ENCODE data around the gene UGT1A4. TPM values are rescaled to one million over a fixed set of nuclear protein-coding genes. Genes with fewer than 3 reads are reported as not detected.

The UGT1A4 gene
- total and polyA plus RNA-seq, 5 donors from 2014 or later, result not detected

- H3K4me3 ChIP-seq (ENCODE audit: low read depth, low read length), result no peak overlapping the region
- ATAC-seq (ENCODE audit: low read depth in 2 of 2) (no peak), DNase-seq (no peak)
- H3K36me3 ChIP-seq (ENCODE audit: control insufficient read depth, insufficient read depth, low read length), result no peaks in the 10 kb centered on the region
- no peak overlapping the region for H3K4me3 Mint-ChIP-seq
- H3K4me1 ChIP-seq (ENCODE audit: control insufficient read depth, insufficient read depth, low read length, poor library complexity, severe bottlenecking), result no peaks in the 10 kb centered on the region
- H3K9me3 ChIP-seq (ENCODE audit: control insufficient read depth in 2 of 2, low read length in 2 of 2), result no peaks in the 10 kb centered on the region
- H3K27ac ChIP-seq (ENCODE audit: insufficient read depth, low read length, poor library complexity, severe bottlenecking), result no peak overlapping the region
- H3K27me3 ChIP-seq (ENCODE audit: control insufficient read depth, insufficient read depth, low read length), result peaks cover 3% of the 10 kb centered on the region
- no peak overlapping the region for H3K27ac Mint-ChIP-seq
- no peaks in the 10 kb centered on the region for H3K36me3 Mint-ChIP-seq
- peaks cover 0 to 2% (median 0%) of the 10 kb centered on the region in 7 donors for H3K9me3 Mint-ChIP-seq
- H3K4me1 Mint-ChIP-seq, result no peaks in the 10 kb centered on the region
- peaks cover 9% of the 10 kb centered on the region for H3K27me3 Mint-ChIP-seq
Observed at GRCh38 chr2:233758141-233758540, 39.6 kb downstream of the UGT1A4 start.

- Histone ChIP-seq H3K4me1 (ENCODE audit: control insufficient read depth, insufficient read depth, low read length, poor library complexity, severe bottlenecking) (no peaks in the 10 kb centered on the region), H3K4me3 (ENCODE audit: low read depth, low read length) (no peak overlapping the region), H3K9me3 (ENCODE audit: control insufficient read depth in 2 of 2, low read length in 2 of 2) (no peaks in the 10 kb centered on the region), H3K27ac (ENCODE audit: insufficient read depth, low read length, poor library complexity, severe bottlenecking) (no peak overlapping the region), H3K36me3 (ENCODE audit: control insufficient read depth, insufficient read depth, low read length) (no peaks in the 10 kb centered on the region), H3K27me3 (ENCODE audit: control insufficient read depth, insufficient read depth, low read length) (peaks cover 4% of the 10 kb centered on the region)
- no peak overlapping the region for H3K4me3 Mint-ChIP-seq
- H3K9me3 Mint-ChIP-seq, result peaks cover 0 to 2% (median 0%) of the 10 kb centered on the region in 7 donors
- no peak overlapping the region for H3K27ac Mint-ChIP-seq
- DNase-seq (no peak), ATAC-seq (ENCODE audit: low read depth in 2 of 2) (no peak)
- H3K27me3 Mint-ChIP-seq, result peaks cover 16% of the 10 kb centered on the region
- no peaks in the 10 kb centered on the region for H3K4me1 Mint-ChIP-seq
- H3K36me3 Mint-ChIP-seq, result no peaks in the 10 kb centered on the region
Observed at GRCh38 chr2:233758849-233759248, 40.3 kb downstream of the UGT1A4 start.

GRCh38 chr2:233760043-233760442 is 41.5 kb downstream of the UGT1A4 start, which contains the start of gene UGT1A1:
UGT1A1 (plus strand) TSS chr2:233760270; CDS start chr2:233760288, 18 bp downstream.
- DNase-seq, result no peak
- peaks cover 0 to 2% (median 0%) of the 10 kb centered on the region in 7 donors for H3K9me3 Mint-ChIP-seq
- Histone ChIP-seq H3K27me3 (ENCODE audit: control insufficient read depth, insufficient read depth, low read length) (peaks cover 11% of the 10 kb centered on the region), H3K4me3 (ENCODE audit: low read depth, low read length) (no peak within 1 kb of the TSS), H3K36me3 (ENCODE audit: control insufficient read depth, insufficient read depth, low read length) (no peaks in the 10 kb centered on the region), H3K9me3 (ENCODE audit: control insufficient read depth in 2 of 2, low read length in 2 of 2) (no peaks in the 10 kb centered on the region), H3K27ac (ENCODE audit: insufficient read depth, low read length, poor library complexity, severe bottlenecking) (no peak within 1 kb of the TSS), H3K4me1 (ENCODE audit: control insufficient read depth, insufficient read depth, low read length, poor library complexity, severe bottlenecking) (no peaks in the 10 kb centered on the region)
- no peaks in the 10 kb centered on the region for H3K36me3 Mint-ChIP-seq
- no peak within 1 kb of the TSS for H3K27ac Mint-ChIP-seq
- ATAC-seq (ENCODE audit: low read depth in 2 of 2), result no peak
- H3K4me3 Mint-ChIP-seq, result no peak within 1 kb of the TSS
- H3K4me1 Mint-ChIP-seq, result no peaks in the 10 kb centered on the region
- H3K27me3 Mint-ChIP-seq, result peaks cover 20% of the 10 kb centered on the region

- Mint-ChIP-seq H3K4me1 (no peaks in the 10 kb centered on the region), H3K9me3 (peaks cover 0 to 2% (median 2%) of the 10 kb centered on the region in 7 donors), H3K36me3 (no peaks in the 10 kb centered on the region), H3K4me3 (no peak overlapping the region), H3K27ac (no peak overlapping the region), H3K27me3 (peaks cover 25% of the 10 kb centered on the region)
- ATAC-seq (ENCODE audit: low read depth in 2 of 2), result no peak
- no peaks in the 10 kb centered on the region for H3K9me3 ChIP-seq (ENCODE audit: control insufficient read depth in 2 of 2, low read length in 2 of 2)
- no peak for DNase-seq
- no peak overlapping the region for H3K27ac ChIP-seq (ENCODE audit: insufficient read depth, low read length, poor library complexity, severe bottlenecking)
- no peaks in the 10 kb centered on the region for H3K36me3 ChIP-seq (ENCODE audit: control insufficient read depth, insufficient read depth, low read length)
- H3K4me3 ChIP-seq (ENCODE audit: low read depth, low read length), result no peak overlapping the region
- peaks cover 11% of the 10 kb centered on the region for H3K27me3 ChIP-seq (ENCODE audit: control insufficient read depth, insufficient read depth, low read length)
- no peaks in the 10 kb centered on the region for H3K4me1 ChIP-seq (ENCODE audit: control insufficient read depth, insufficient read depth, low read length, poor library complexity, severe bottlenecking)
Observed at GRCh38 chr2:233761040-233761769, 42.7 kb downstream of the UGT1A4 start.

- Histone ChIP-seq H3K9me3 (ENCODE audit: control insufficient read depth in 2 of 2, low read length in 2 of 2) (no peaks in the 10 kb centered on the region), H3K4me1 (ENCODE audit: control insufficient read depth, insufficient read depth, low read length, poor library complexity, severe bottlenecking) (no peaks in the 10 kb centered on the region), H3K36me3 (ENCODE audit: control insufficient read depth, insufficient read depth, low read length) (no peaks in the 10 kb centered on the region), H3K4me3 (ENCODE audit: low read depth, low read length) (no peak overlapping the region), H3K27me3 (ENCODE audit: control insufficient read depth, insufficient read depth, low read length) (peaks cover 11% of the 10 kb centered on the region), H3K27ac (ENCODE audit: insufficient read depth, low read length, poor library complexity, severe bottlenecking) (no peak overlapping the region)
- H3K4me1 Mint-ChIP-seq, result no peaks in the 10 kb centered on the region
- peaks cover 0 to 2% (median 2%) of the 10 kb centered on the region in 7 donors for H3K9me3 Mint-ChIP-seq
- H3K36me3 Mint-ChIP-seq, result no peaks in the 10 kb centered on the region
- no peak overlapping the region for H3K27ac Mint-ChIP-seq
- DNase-seq, result no peak
- peaks cover 26% of the 10 kb centered on the region for H3K27me3 Mint-ChIP-seq
- ATAC-seq (ENCODE audit: low read depth in 2 of 2), result no peak
- no peak overlapping the region for H3K4me3 Mint-ChIP-seq
Observed at GRCh38 chr2:233764264-233764663, 45.7 kb downstream of the UGT1A4 start.

- no peaks in the 10 kb centered on the region for H3K9me3 ChIP-seq (ENCODE audit: control insufficient read depth in 2 of 2, low read length in 2 of 2)
- H3K36me3 Mint-ChIP-seq, result no peaks in the 10 kb centered on the region
- peaks cover 0 to 2% (median 2%) of the 10 kb centered on the region in 7 donors for H3K9me3 Mint-ChIP-seq
- no peak overlapping the region for H3K4me3 Mint-ChIP-seq
- no peak for ATAC-seq (ENCODE audit: low read depth in 2 of 2)
- DNase-seq, result no peak
- peaks cover 26% of the 10 kb centered on the region for H3K27me3 Mint-ChIP-seq
- no peaks in the 10 kb centered on the region for H3K4me1 Mint-ChIP-seq
- no peak overlapping the region for H3K4me3 ChIP-seq (ENCODE audit: low read depth, low read length)
- H3K36me3 ChIP-seq (ENCODE audit: control insufficient read depth, insufficient read depth, low read length), result no peaks in the 10 kb centered on the region
- H3K27ac ChIP-seq (ENCODE audit: insufficient read depth, low read length, poor library complexity, severe bottlenecking), result no peak overlapping the region
- H3K27ac Mint-ChIP-seq, result no peak overlapping the region
- H3K4me1 ChIP-seq (ENCODE audit: control insufficient read depth, insufficient read depth, low read length, poor library complexity, severe bottlenecking), result no peaks in the 10 kb centered on the region
- peaks cover 13% of the 10 kb centered on the region for H3K27me3 ChIP-seq (ENCODE audit: control insufficient read depth, insufficient read depth, low read length)
Observed at GRCh38 chr2:233764761-233765160, 46.2 kb downstream of the UGT1A4 start.

- H3K9me3 ChIP-seq (ENCODE audit: control insufficient read depth in 2 of 2, low read length in 2 of 2), result no peaks in the 10 kb centered on the region
- no peaks in the 10 kb centered on the region for H3K36me3 Mint-ChIP-seq
- H3K4me3 ChIP-seq (ENCODE audit: low read depth, low read length), result no peak overlapping the region
- H3K4me1 ChIP-seq (ENCODE audit: control insufficient read depth, insufficient read depth, low read length, poor library complexity, severe bottlenecking), result no peaks in the 10 kb centered on the region
- no peak overlapping the region for H3K4me3 Mint-ChIP-seq
- peaks cover 0 to 4% (median 0%) of the 10 kb centered on the region in 7 donors for H3K9me3 Mint-ChIP-seq
- peaks cover 13% of the 10 kb centered on the region for H3K27me3 ChIP-seq (ENCODE audit: control insufficient read depth, insufficient read depth, low read length)
- DNase-seq, result no peak
- ATAC-seq (ENCODE audit: low read depth in 2 of 2), result no peak
- no peak overlapping the region for H3K27ac Mint-ChIP-seq
- H3K36me3 ChIP-seq (ENCODE audit: control insufficient read depth, insufficient read depth, low read length), result no peaks in the 10 kb centered on the region
- H3K27ac ChIP-seq (ENCODE audit: insufficient read depth, low read length, poor library complexity, severe bottlenecking), result no peak overlapping the region
- H3K4me1 Mint-ChIP-seq, result no peaks in the 10 kb centered on the region
- peaks cover 31% of the 10 kb centered on the region for H3K27me3 Mint-ChIP-seq
Observed at GRCh38 chr2:233766416-233766815, 47.9 kb downstream of the UGT1A4 start.

- H3K4me3 Mint-ChIP-seq, result no peak overlapping the region
- H3K27me3 ChIP-seq (ENCODE audit: control insufficient read depth, insufficient read depth, low read length), result peaks cover 11% of the 10 kb centered on the region
- ATAC-seq (ENCODE audit: low read depth in 2 of 2) (no peak), DNase-seq (no peak)
- no peak overlapping the region for H3K27ac Mint-ChIP-seq
- no peak overlapping the region for H3K4me3 ChIP-seq (ENCODE audit: low read depth, low read length)
- H3K27me3 Mint-ChIP-seq, result peaks cover 30% of the 10 kb centered on the region
- H3K4me1 Mint-ChIP-seq, result no peaks in the 10 kb centered on the region
- H3K27ac ChIP-seq (ENCODE audit: insufficient read depth, low read length, poor library complexity, severe bottlenecking), result no peak overlapping the region
- no peaks in the 10 kb centered on the region for H3K36me3 Mint-ChIP-seq
- H3K9me3 Mint-ChIP-seq, result peaks cover 0 to 4% (median 0%) of the 10 kb centered on the region in 7 donors
- H3K36me3 ChIP-seq (ENCODE audit: control insufficient read depth, insufficient read depth, low read length), result no peaks in the 10 kb centered on the region
- no peaks in the 10 kb centered on the region for H3K9me3 ChIP-seq (ENCODE audit: control insufficient read depth in 2 of 2, low read length in 2 of 2)
- no peaks in the 10 kb centered on the region for H3K4me1 ChIP-seq (ENCODE audit: control insufficient read depth, insufficient read depth, low read length, poor library complexity, severe bottlenecking)
Observed at GRCh38 chr2:233768076-233768475, 49.5 kb downstream of the UGT1A4 start.
